ENCODE data around the gene POMGNT2.

DNA sequence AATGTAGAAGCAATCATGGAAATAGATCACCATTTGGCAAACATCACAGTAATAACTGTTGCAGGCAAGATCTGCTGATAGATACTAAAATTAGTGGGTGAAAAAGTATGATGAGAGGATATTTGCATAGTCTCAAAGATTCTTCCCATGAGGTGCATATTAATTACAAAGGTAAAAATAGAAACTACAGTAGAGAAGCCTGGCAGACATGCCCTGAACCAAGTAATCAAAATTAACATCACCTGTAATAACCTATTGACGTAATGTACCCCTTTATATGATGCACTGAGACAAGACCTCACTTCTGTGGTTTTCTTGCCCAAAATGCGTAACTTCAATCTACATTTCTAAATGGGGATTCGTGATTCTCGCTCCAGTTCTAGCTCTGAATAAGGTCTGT lies 14.4 kb downstream of the POMGNT2 start:
- TF ChIP-seq POLR2A (IDR thresholded peaks at IDR 0.05; ENCODE audit: low read depth, low read length) (no peak), POLR2AphosphoS5 (IDR thresholded peaks at IDR 0.05; ENCODE audit: low read depth, low read length) (no peak)
